Measurements from ENCODE around the gene MTSS2. TPM values are rescaled to one million over a fixed set of nuclear protein-coding genes. Genes with fewer than 3 reads are reported as not detected.

MTSS2 gene
- total and polyA plus RNA-seq, 2 of the 4 experiments (the other 2 are of a cell fraction) = 9.1 to 86.2 TPM

DNA sequence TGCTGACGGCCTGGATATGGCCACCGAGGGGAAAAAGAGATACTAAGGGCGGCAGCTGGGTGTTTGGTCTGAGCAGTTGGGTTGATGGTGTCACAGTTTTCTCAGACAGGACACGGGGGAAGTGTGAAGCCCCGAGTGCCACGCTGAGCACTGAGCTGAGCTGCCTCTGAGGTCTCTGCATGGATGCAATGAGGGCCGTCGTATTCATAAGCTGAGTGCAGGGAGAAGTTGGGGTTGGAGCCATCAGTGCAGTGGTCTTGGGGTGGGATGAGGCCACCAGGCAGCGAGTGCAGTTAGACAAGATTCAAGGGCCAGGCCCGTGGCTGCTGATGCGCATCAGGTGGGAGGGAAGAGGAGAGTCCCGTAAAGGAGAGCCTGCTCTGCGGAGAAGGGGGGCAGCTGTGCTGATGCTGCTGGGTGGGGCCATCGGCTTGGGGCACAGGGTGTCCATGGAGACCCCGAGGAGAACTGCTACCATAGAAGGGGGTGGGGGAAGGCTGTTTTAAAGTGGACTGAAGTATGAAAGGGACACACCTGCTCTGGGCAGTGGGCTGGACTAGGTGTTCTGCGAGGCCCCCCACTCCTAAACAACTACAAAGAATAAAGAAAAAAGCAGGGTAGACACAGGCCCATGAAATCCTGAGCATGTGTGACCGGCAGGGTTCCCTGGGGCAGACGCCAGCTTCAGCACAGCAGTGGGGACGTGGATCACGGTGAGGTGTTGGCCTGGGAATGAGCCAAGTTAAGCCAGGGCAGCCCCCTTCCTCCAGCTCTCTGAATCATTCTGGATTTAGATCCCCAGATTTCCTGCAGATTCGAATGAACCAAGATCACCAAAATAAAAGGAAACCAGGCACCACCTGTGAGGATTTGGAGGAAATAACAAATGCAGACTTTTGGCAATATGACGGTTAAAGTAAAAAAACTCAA is 19.8 kb downstream of the MTSS2 start:
- Histone ChIP-seq H2AK9ac (replicated peaks; ENCODE audit: low read depth, low read length, poor library complexity) (no peak overlapping the region), H4K91ac (ENCODE audit: insufficient read depth, low read depth, low read length) (no peak overlapping the region), H3K56ac (ENCODE audit: extremely low read depth, insufficient read depth, low read length) (no peak overlapping the region), H4K5ac (ENCODE audit: low read depth, low read length) (no peak overlapping the region), H3K9ac (ENCODE audit: low read depth, low read length) (no peak overlapping the region), H3K27ac (ENCODE audit: insufficient read depth, low read length) (no peak overlapping the region), H3K4ac (ENCODE audit: low read depth, low read length) (no peak overlapping the region), H2BK5ac (ENCODE audit: low read depth, low read length, poor library complexity, severe bottlenecking) (no peak overlapping the region), H3K18ac (ENCODE audit: low read depth, low read length) (no peak overlapping the region), H3K4me1 (ENCODE audit: control insufficient read depth, insufficient read depth, low read length) (peaks cover 3% of the 10 kb centered on the region; the same call in 1 of the 2 replicates), H3K14ac (replicated peaks; ENCODE audit: low read depth, low read length) (no peak overlapping the region), H4K20me1 (ENCODE audit: insufficient read depth, low read length) (peaks cover 57% of the 10 kb centered on the region), H3K4me2 (ENCODE audit: low read depth, low read length) (no peak overlapping the region), H3K4me3 (ENCODE audit: insufficient read depth, low read depth, low read length) (no peak overlapping the region), H2AFZ (replicated peaks; ENCODE audit: low read length, poor library complexity) (peak overlapping the region; percentile 16), H2AK5ac (ENCODE audit: low read depth, low read length) (no peak overlapping the region), H2BK15ac (ENCODE audit: low read depth, low read length) (no peak overlapping the region), H4K8ac (ENCODE audit: low read depth in 2 of 2, low read length in 2 of 2) (no peak overlapping the region), H3K36me3 (ENCODE audit: control insufficient read depth, insufficient read depth, low read length) (peaks cover 72% of the 10 kb centered on the region), H3K23ac (ENCODE audit: low read depth, low read length) (no peak overlapping the region), H2BK120ac (ENCODE audit: low read depth, low read length) (no peak overlapping the region), H3K9me3 (ENCODE audit: control insufficient read depth, insufficient read depth, low read length) (no peaks in the 10 kb centered on the region), H3K79me1 (ENCODE audit: low read depth in 1 of 2, low read length in 2 of 2) (peaks cover 16 to 60% of the 10 kb centered on the region in 2 experiments), H2BK20ac (ENCODE audit: low read depth, low read length) (no peak overlapping the region), H3K27me3 (ENCODE audit: control insufficient read depth, insufficient read depth, low read length) (no peaks in the 10 kb centered on the region), H3K9me1 (ENCODE audit: insufficient read depth, low read length) (no peaks in the 10 kb centered on the region)
- ChIA-PET CTCF (interaction anchor here (0.6 to 2.1 kb wide), 2 partner anchors 105 to 129 kb away, joined by 7 to 9 read pairs; no protein-coding TSS in a partner anchor), POLR2A (ENCODE audit: unreplicated experiment) (interaction anchor here (0.6 kb wide), 1 partner anchor 95 kb away, joined by 13 read pairs; no protein-coding TSS in a partner anchor)
- no peak for ATAC-seq (ENCODE audit: low read depth)
- BruUV-seq (replicated peaks) = no TSS peak
- intact Hi-C loops (cut with micrococcal nuclease) = no loop called here
- no peak for TF ChIP-seq SMC3 (IDR thresholded peaks at IDR 0.05; ENCODE audit: low read depth, low read length)
- dilution Hi-C loops (cut with HindIII; ENCODE audit: low sequenced_read_pairs, unreplicated experiment) = no loop called here
- no peak for DNase-seq
- whole genome bisulfite sequencing, 2 experiments (ENCODE audit: extremely low coverage in 2 of 2, insufficient read length in 1 of 2) = 92% methylated on average over 11 of the region's 22 CpGs; no CpG with 5 or more reads in 1 of the 2 experiments
- in situ Hi-C loops (cut with MboI; ENCODE audit: low sequenced_read_pairs) = no loop called here

Measured in IMR-90 (cell line).